Neural progenitor cell (in vitro differentiated cells): Measurements from ENCODE around the gene PDE11A. TPM values are rescaled to one million over a fixed set of nuclear protein-coding genes. Genes with fewer than 3 reads are reported as not detected.

Source experiments
- DNase-seq: peaks from one replicate; pipeline ENCODE4 v3.0.0-alpha.2; 2016; ENCODE audit warnings: low spot score
- H2AFZ ChIP-seq: fragments of 200-600 bp; sonication (generic); replicated peaks from 2 replicates; pipeline ENCODE4 v1.6.1; 2016; ENCODE audit warnings: antibody characterized with exemption
- H3F3A ChIP-seq: fragments of 200-600 bp; sonication (generic); 2 replicates; pipeline ENCODE4 v1.6.1; 2016; ENCODE audit warnings: antibody characterized with exemption, low read depth
- H3K27ac ChIP-seq: fragments of 200-600 bp; sonication (generic); 2 replicates; pipeline ENCODE4 v1.5.1; 2016; ENCODE audit warnings: mild to moderate bottlenecking
- H3K27me3 ChIP-seq: fragments of 200-600 bp; sonication (generic); 2 replicates; pipeline ENCODE4 v1.6.1; 2016; ENCODE audit warnings: mild to moderate bottlenecking, moderate library complexity
- H3K36me3 ChIP-seq: fragments of 200-600 bp; sonication (generic); 2 replicates; pipeline ENCODE4 v1.5.1; 2016
- H3K4me1 ChIP-seq: fragments of 200-600 bp; sonication (generic); 2 replicates; pipeline ENCODE4 v1.6.1; 2016; ENCODE audit warnings: mixed run types
- H3K4me2 ChIP-seq: fragments of 200-600 bp; sonication (generic); 2 replicates; pipeline ENCODE4 v1.6.1; 2016
- H3K4me3 ChIP-seq: fragments of 200-600 bp; sonication (generic); 2 replicates; pipeline ENCODE4 v1.5.1; 2016
- H3K79me2 ChIP-seq: fragments of 200-600 bp; sonication (generic); 2 replicates; pipeline ENCODE4 v1.6.1; 2016; ENCODE audit warnings: low read depth
- H3K9ac ChIP-seq: fragments of 200-600 bp; sonication (generic); 2 replicates; pipeline ENCODE4 v1.6.1; 2016
- H3K9me3 ChIP-seq: fragments of 200-600 bp; sonication (generic); 2 replicates; pipeline ENCODE4 v1.5.1; 2016; ENCODE audit warnings: low read depth
- H4K20me1 ChIP-seq: fragments of 200-600 bp; sonication (generic); 2 replicates; pipeline ENCODE4 v1.6.1; 2016; ENCODE audit warnings: low read depth
- H3K27ac Mint-ChIP-seq: 3 replicates; pipeline ENCODE4 v1.8.0; 2021; ENCODE audit warnings: mixed read lengths
- H3K27me3 Mint-ChIP-seq: 2 replicates; pipeline ENCODE4 v1.8.0; 2022; ENCODE audit warnings: low read depth, mild to moderate bottlenecking, inconsistent platforms, moderate library complexity, mixed read lengths; ENCODE audit not compliant: insufficient read depth
- H3K36me3 Mint-ChIP-seq: 3 replicates; pipeline ENCODE4 v1.8.0; 2021; ENCODE audit warnings: mixed read lengths
- H3K4me1 Mint-ChIP-seq: 3 replicates; pipeline ENCODE4 v1.8.0; 2021; ENCODE audit warnings: mixed read lengths
- H3K4me3 Mint-ChIP-seq: 3 replicates; pipeline ENCODE4 v1.8.0; 2021; ENCODE audit warnings: mild to moderate bottlenecking, moderate library complexity, mixed read lengths
- H3K9me3 Mint-ChIP-seq: 3 replicates; pipeline ENCODE4 v1.8.0; 2020; ENCODE audit warnings: mixed read lengths
- EZH2 ChIP-seq: fragments of 200-600 bp; sonication (generic); IDR thresholded peaks from 2 replicates; pipeline ENCODE4 v1.6.1; 2017; ENCODE audit warnings: antibody characterized with exemption, mild to moderate bottlenecking, moderate library complexity
- EZH2phosphoT487 ChIP-seq: fragments of 200-600 bp; sonication (generic); IDR thresholded peaks from 2 replicates; pipeline ENCODE4 v1.6.1; 2017; ENCODE audit warnings: antibody characterized with exemption
- total RNA-seq: library from RNA; depleted of rRNA; stranded (reverse); fragments of >200 nt; gene quantifications from 2 replicates; pipeline ENCODE4 v1.2.3, GENCODE V29; 2015; ENCODE audit warnings: low replicate concordance
- TF ChIP-seq, protein P1 (sequence below): fragments of 200-600 bp; sonication (generic); IDR thresholded peaks from 2 replicates; pipeline ENCODE4 v1.5.1; 2017; ENCODE audit warnings: antibody characterized with exemption, mild to moderate bottlenecking

PDE11A gene
- total RNA-seq, 1 donor from 2014 or later, result 0.13 TPM

GRCh38 chr2:177692042-177692782 lies 380.4 kb downstream of the PDE11A start:
- Mint-ChIP-seq H3K36me3 (no peaks in the 10 kb centered on the region), H3K9me3 (no peaks in the 10 kb centered on the region), H3K27me3 (no peaks in the 10 kb centered on the region), H3K4me1 (peaks cover 4% of the 10 kb centered on the region), H3K27ac (no peak overlapping the region), H3K4me3 (no peak overlapping the region)
- H3K4me2 ChIP-seq, result no peak overlapping the region
- no peak overlapping the region for H2AFZ ChIP-seq
- no peak overlapping the region for H3K27ac ChIP-seq
- no peaks in the 10 kb centered on the region for H3K36me3 ChIP-seq
- TF ChIP-seq EZH2, result no peak
- TF ChIP-seq, protein P1, sequence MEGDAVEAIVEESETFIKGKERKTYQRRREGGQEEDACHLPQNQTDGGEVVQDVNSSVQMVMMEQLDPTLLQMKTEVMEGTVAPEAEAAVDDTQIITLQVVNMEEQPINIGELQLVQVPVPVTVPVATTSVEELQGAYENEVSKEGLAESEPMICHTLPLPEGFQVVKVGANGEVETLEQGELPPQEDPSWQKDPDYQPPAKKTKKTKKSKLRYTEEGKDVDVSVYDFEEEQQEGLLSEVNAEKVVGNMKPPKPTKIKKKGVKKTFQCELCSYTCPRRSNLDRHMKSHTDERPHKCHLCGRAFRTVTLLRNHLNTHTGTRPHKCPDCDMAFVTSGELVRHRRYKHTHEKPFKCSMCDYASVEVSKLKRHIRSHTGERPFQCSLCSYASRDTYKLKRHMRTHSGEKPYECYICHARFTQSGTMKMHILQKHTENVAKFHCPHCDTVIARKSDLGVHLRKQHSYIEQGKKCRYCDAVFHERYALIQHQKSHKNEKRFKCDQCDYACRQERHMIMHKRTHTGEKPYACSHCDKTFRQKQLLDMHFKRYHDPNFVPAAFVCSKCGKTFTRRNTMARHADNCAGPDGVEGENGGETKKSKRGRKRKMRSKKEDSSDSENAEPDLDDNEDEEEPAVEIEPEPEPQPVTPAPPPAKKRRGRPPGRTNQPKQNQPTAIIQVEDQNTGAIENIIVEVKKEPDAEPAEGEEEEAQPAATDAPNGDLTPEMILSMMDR, result no peak
- H3K27me3 ChIP-seq, result no peaks in the 10 kb centered on the region
- H4K20me1 ChIP-seq, result no peaks in the 10 kb centered on the region
- H3F3A ChIP-seq, result peaks cover 7% of the 10 kb centered on the region
- H3K79me2 ChIP-seq, result no peaks in the 10 kb centered on the region
- peaks cover 12% of the 10 kb centered on the region for H3K4me1 ChIP-seq
- no peak overlapping the region for H3K4me3 ChIP-seq
- no peak for DNase-seq
- H3K9ac ChIP-seq, result no peak overlapping the region
- no peaks in the 10 kb centered on the region for H3K9me3 ChIP-seq

DNA sequence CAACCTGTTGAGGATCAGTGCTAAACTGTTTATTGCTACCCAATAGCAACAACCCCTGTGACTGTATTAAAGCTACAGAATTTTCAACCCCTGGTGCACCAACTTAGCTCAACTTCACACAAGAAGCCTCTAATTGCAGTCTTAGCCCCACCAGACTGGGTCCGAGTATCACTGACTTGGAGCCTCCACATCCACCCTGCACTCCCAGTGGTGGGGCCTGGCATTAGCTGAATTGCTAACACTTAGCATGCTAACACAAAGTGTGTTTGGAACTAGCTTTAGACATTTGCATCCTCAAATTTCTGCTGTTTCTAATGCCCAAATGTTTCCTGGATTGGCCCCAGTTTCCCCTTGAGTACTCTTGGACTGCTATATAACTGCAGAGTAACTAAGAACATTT lies 381.4 kb downstream of the PDE11A start:
- H4K20me1 ChIP-seq, result no peaks in the 10 kb centered on the region
- H3K36me3 ChIP-seq, result no peaks in the 10 kb centered on the region
- H3K79me2 ChIP-seq, result no peaks in the 10 kb centered on the region
- peaks cover 4% of the 10 kb centered on the region for H3K4me1 Mint-ChIP-seq
- peak overlapping the region; percentile 19 for H2AFZ ChIP-seq
- peak; percentile 14 for DNase-seq
- H3K27me3 ChIP-seq, result no peaks in the 10 kb centered on the region
- H3K4me3 ChIP-seq, result no peak overlapping the region
- H3K9me3 Mint-ChIP-seq, result no peaks in the 10 kb centered on the region
- no peaks in the 10 kb centered on the region for H3K36me3 Mint-ChIP-seq
- no peaks in the 10 kb centered on the region for H3K27me3 Mint-ChIP-seq
- no peak overlapping the region for H3K4me3 Mint-ChIP-seq
- H3K9ac ChIP-seq, result no peak overlapping the region
- no peak overlapping the region for H3K27ac Mint-ChIP-seq
- no peak overlapping the region for H3K4me2 ChIP-seq
- H3K9me3 ChIP-seq, result no peaks in the 10 kb centered on the region
- no peak overlapping the region for H3K27ac ChIP-seq
- peaks cover 10% of the 10 kb centered on the region for H3K4me1 ChIP-seq
- H3F3A ChIP-seq, result peaks cover 7% of the 10 kb centered on the region
- TF ChIP-seq EZH2 (no peak), EZH2phosphoT487 (no peak)
- TF ChIP-seq, protein P1, result peak; percentile 15

- H3K9me3 Mint-ChIP-seq, result no peaks in the 10 kb centered on the region
- H3K27ac ChIP-seq, result no peak overlapping the region
- H3K27ac Mint-ChIP-seq, result no peak overlapping the region
- H3K9ac ChIP-seq, result no peak overlapping the region
- H4K20me1 ChIP-seq, result no peaks in the 10 kb centered on the region
- no peaks in the 10 kb centered on the region for H3K79me2 ChIP-seq
- no peak overlapping the region for H3K4me3 ChIP-seq
- no peaks in the 10 kb centered on the region for H3K36me3 ChIP-seq
- H3K27me3 Mint-ChIP-seq, result no peaks in the 10 kb centered on the region
- DNase-seq, result peak; percentile 27
- H3K4me1 ChIP-seq, result peaks cover 10% of the 10 kb centered on the region
- peak overlapping the region; percentile 38 for H2AFZ ChIP-seq
- no peaks in the 10 kb centered on the region for H3K27me3 ChIP-seq
- no peaks in the 10 kb centered on the region for H3K9me3 ChIP-seq
- no peak overlapping the region for H3K4me3 Mint-ChIP-seq
- H3K36me3 Mint-ChIP-seq, result no peaks in the 10 kb centered on the region
- peaks cover 4% of the 10 kb centered on the region for H3K4me1 Mint-ChIP-seq
- peaks cover 7% of the 10 kb centered on the region for H3F3A ChIP-seq
- peak overlapping the region; percentile 26 for H3K4me2 ChIP-seq
- TF ChIP-seq EZH2, result no peak
- TF ChIP-seq EZH2phosphoT487, result no peak
- TF ChIP-seq, protein P1, result no peak
Observed at GRCh38 chr2:177689623-177690022, 383.0 kb downstream of the PDE11A start.
